Astrocyte of the spinal cord (primary cell): Measurements from ENCODE around the gene FGFR1OP2.
"Not testable (repeated sequence)": the region's sequence is repeated elsewhere in the genome, so short reads cannot be mapped to it uniquely, and the experiment has no call there.

Source experiments
- DNase-seq: peaks from one replicate; pipeline ENCODE4 v3.0.0; 2011; ENCODE audit warnings: low read depth, low spot score
- H3K4me3 ChIP-seq: 2 replicates; pipeline ENCODE4 v1.5.1; 2011; ENCODE audit warnings: low read depth, mild to moderate bottlenecking, low read length, moderate library complexity
- in situ Hi-C: cut with HindIII; loops from 2 replicates; pipeline ENCODE4 v1.10.0; 2017; ENCODE audit warnings: low sequenced_read_pairs
- TF ChIP-seq, protein P1 (sequence below): IDR thresholded peaks from 2 replicates; pipeline ENCODE4 v1.5.1; 2012; ENCODE audit warnings: low read depth, mild to moderate bottlenecking, low read length, inconsistent platforms

Gene FGFR1OP2

GRCh38 chr12:26937863-26938700 lies at the start of gene FGFR1OP2, which contains the start of gene INTS13:
TSS of gene FGFR1OP2 (plus strand) at chr12:26938470. CDS start at chr12:26954159, 15,689 bp downstream.
TSS of gene INTS13 (minus strand) at chr12:26937981. CDS start at chr12:26936803, 1,178 bp downstream.
- in situ Hi-C loops, result no loop called here
- H3K4me3 ChIP-seq, result peak within 1 kb of the TSS; percentile 78
- peak; percentile 99 for DNase-seq
- TF ChIP-seq, protein P1, sequence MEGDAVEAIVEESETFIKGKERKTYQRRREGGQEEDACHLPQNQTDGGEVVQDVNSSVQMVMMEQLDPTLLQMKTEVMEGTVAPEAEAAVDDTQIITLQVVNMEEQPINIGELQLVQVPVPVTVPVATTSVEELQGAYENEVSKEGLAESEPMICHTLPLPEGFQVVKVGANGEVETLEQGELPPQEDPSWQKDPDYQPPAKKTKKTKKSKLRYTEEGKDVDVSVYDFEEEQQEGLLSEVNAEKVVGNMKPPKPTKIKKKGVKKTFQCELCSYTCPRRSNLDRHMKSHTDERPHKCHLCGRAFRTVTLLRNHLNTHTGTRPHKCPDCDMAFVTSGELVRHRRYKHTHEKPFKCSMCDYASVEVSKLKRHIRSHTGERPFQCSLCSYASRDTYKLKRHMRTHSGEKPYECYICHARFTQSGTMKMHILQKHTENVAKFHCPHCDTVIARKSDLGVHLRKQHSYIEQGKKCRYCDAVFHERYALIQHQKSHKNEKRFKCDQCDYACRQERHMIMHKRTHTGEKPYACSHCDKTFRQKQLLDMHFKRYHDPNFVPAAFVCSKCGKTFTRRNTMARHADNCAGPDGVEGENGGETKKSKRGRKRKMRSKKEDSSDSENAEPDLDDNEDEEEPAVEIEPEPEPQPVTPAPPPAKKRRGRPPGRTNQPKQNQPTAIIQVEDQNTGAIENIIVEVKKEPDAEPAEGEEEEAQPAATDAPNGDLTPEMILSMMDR, result no peak

DNA sequence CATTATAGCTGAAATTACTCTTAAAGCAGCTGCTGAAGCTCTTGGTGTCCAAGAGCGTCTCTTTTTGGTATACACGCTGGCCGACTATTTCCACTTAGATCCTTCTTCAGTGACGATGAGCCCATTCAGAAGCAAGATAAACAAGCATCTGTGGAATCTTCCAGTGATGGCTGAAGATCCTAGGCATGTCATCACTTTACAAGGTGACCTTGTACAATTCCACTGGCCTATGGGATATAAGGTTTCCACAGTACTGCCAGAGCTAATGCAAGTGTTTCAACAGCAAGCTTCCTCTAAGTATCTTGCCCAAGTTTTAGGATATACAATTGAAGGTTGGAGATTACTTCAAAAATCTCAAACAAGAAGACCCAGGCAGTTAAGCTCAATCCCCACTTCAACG lies 47.5 kb upstream of the FGFR1OP2 start:
- no peak for DNase-seq
- H3K4me3 ChIP-seq, result no peak overlapping the region
- TF ChIP-seq, protein P1, result no peak
- in situ Hi-C loops, result no loop called here

GRCh38 chr12:26891704-26892103 lies 46.6 kb upstream of the FGFR1OP2 start:
- no peak for DNase-seq
- TF ChIP-seq, protein P1, result no peak
- in situ Hi-C loops, result no loop called here
- no peak overlapping the region for H3K4me3 ChIP-seq

- in situ Hi-C loops, result no loop called here
- TF ChIP-seq, protein P1, result no peak
- H3K4me3 ChIP-seq, result no peak overlapping the region
- DNase-seq, result no peak
These were observed 42.6 kb upstream of the FGFR1OP2 start for GRCh38 chr12:26895672-26896071.

DNA sequence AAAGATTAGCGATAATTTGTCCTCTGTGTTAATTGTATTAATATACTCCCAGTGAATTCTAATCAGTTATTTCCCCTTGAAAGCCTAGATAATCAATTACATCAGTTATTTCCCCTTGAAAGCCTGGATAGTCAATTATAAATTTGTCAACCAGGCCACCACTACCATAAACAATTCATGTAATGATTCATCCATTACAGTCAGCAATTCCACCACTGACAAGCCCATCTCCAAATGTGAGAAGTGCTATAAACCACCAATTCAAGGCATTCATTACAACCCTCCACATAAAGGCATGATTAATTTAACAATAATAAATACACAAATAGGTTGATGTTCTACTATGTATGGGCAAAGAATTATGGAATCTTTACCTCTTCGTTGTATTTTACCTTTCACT lies 41.4 kb upstream of the FGFR1OP2 start:
- DNase-seq, result no peak
- no peak overlapping the region for H3K4me3 ChIP-seq
- TF ChIP-seq, protein P1, result no peak
- in situ Hi-C loops, result no loop called here

GRCh38 chr12:26903396-26903795 lies 34.9 kb upstream of the FGFR1OP2 start:
- H3K4me3 ChIP-seq, in situ Hi-C loops, DNase-seq: not testable (repeated sequence)

DNA sequence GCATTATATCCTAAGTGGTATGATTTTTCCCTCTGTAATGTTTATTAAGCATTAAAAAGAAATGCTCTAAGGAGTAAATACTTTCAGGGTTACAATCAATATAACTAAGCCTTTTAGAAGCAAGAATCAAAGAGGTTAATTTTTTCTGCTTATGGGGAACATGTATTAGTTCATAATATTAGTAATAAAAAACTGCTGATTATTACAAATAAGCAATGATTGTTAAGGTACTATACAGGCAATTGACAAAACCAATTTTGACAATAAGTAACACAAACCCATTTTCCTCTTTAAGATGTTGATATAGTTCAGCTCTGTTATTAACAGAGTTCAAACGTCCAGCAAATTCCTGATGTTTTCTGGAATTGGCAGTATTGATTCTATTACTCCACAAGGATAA lies 32.2 kb upstream of the FGFR1OP2 start:
- DNase-seq, result no peak
- in situ Hi-C loops, result no loop called here
- TF ChIP-seq, protein P1, result no peak
- no peak overlapping the region for H3K4me3 ChIP-seq
